Choroid plexus epithelial cell (primary cell): ENCODE data around the gene KHNYN.

Source experiments
- DNase-seq: peaks from one replicate; pipeline ENCODE4 v3.0.0-alpha.2; 2010; ENCODE audit warnings: low read depth
- H3K4me3 ChIP-seq: 2 replicates; pipeline ENCODE4 v1.5.1; 2011; ENCODE audit warnings: low read depth, mild to moderate bottlenecking, control low read depth, low read length, moderate library complexity
- CTCF ChIP-seq: conservative IDR thresholded peaks from 2 replicates; pipeline ENCODE4 v1.5.1; 2011; ENCODE audit warnings: low read depth, mild to moderate bottlenecking, control low read depth, inconsistent platforms, low read length, moderate library complexity

KHNYN gene

GRCh38 chr14:24416932-24417619 is 12.7 kb upstream of the KHNYN start:
- TF ChIP-seq CTCF, result no peak
- no peak for DNase-seq
- H3K4me3 ChIP-seq, result no peak overlapping the region

- no peak overlapping the region for H3K4me3 ChIP-seq
- no peak for TF ChIP-seq CTCF
- no peak for DNase-seq
These were observed 11.8 kb upstream of the KHNYN start for GRCh38 chr14:24417832-24418491.

GRCh38 chr14:24418492-24418873 is 11.3 kb upstream of the KHNYN start:
- no peak overlapping the region for H3K4me3 ChIP-seq
- no peak for DNase-seq
- TF ChIP-seq CTCF, result no peak

GRCh38 chr14:24422261-24422660 is 7.5 kb upstream of the KHNYN start:
- no peak overlapping the region for H3K4me3 ChIP-seq
- DNase-seq, result no peak
- no peak for TF ChIP-seq CTCF

- no peak for DNase-seq
- TF ChIP-seq CTCF, result no peak
- H3K4me3 ChIP-seq, result no peak overlapping the region
These were observed 6.8 kb upstream of the KHNYN start for GRCh38 chr14:24422694-24423601.

- no peak overlapping the region for H3K4me3 ChIP-seq
- peak; percentile 93 for DNase-seq
These were observed 4.0 kb upstream of the KHNYN start for GRCh38 chr14:24425704-24426103.

More at GRCh38 chr14:24425704-24426103, 4.0 kb upstream of the KHNYN start:
- TF ChIP-seq CTCF, result no peak
